Activated CD8-positive, alpha-beta T cell treated with anti-CD3 and anti-CD28 coated beads for 36 hours (primary cell): ENCODE data around the gene LIM2. TPM values are rescaled to one million over a fixed set of nuclear protein-coding genes. Genes with fewer than 3 reads are reported as not detected.

Experiments
- ATAC-seq: fragments of 200-7000 bp; cut with Tn5 transposase; one replicate; pipeline ENCODE4 v1.10.0; 2021; ENCODE audit warnings: mild to moderate bottlenecking, moderate library complexity
- CTCF ChIA-PET: fragments of 350-600 bp; sonication (Branson Sonifier 250); formaldehyde crosslinking; loops from one replicate; lab custom pipeline; 2021; ENCODE audit warnings: antibody characterized with exemption; lab: Charles Lee
- POLR2A ChIA-PET: fragments of 350-600 bp; sonication (Branson Sonifier 250); formaldehyde crosslinking; loops from one replicate; lab custom pipeline; 2021; ENCODE audit warnings: antibody characterized with exemption; lab: Charles Lee
- DNase-seq: peaks from one replicate; pipeline ENCODE4 v3.0.0-alpha.2; 2020
- H3K27ac Mint-ChIP-seq: one replicate; pipeline ENCODE4 v1.8.0; 2021; ENCODE audit warnings: mild to moderate bottlenecking, mixed read lengths
- H3K27me3 Mint-ChIP-seq: one replicate; pipeline ENCODE4 v1.8.0; 2021; ENCODE audit warnings: mixed read lengths
- H3K36me3 Mint-ChIP-seq: one replicate; pipeline ENCODE4 v1.8.0; 2021; ENCODE audit warnings: low read depth, mixed read lengths
- H3K4me1 Mint-ChIP-seq: one replicate; pipeline ENCODE4 v1.8.0; 2021; ENCODE audit warnings: low read depth, mixed read lengths
- H3K4me3 Mint-ChIP-seq: one replicate; pipeline ENCODE4 v1.8.0; 2021; ENCODE audit warnings: mild to moderate bottlenecking, moderate library complexity, mixed read lengths
- H3K9me3 Mint-ChIP-seq: one replicate; pipeline ENCODE4 v1.8.0; 2021; ENCODE audit warnings: mixed read lengths
- intact Hi-C: fragments of 100-400 bp; cut with micrococcal nuclease; formaldehyde crosslinking; loops from one replicate; pipeline ENCODE4 v1.10.0; 2022
- total RNA-seq, 2 experiments: library from RNA; stranded (reverse); gene quantifications; one replicate each; pipeline ENCODE4 v1.2.3, GENCODE V29; 2021
- TF ChIP-seq, protein P1 (sequence below): fragments of 200-600 bp; IDR thresholded peaks from one replicate; pipeline ENCODE4 v1.8.0; 2022; ENCODE audit warnings: antibody characterized with exemption, mild to moderate bottlenecking

The LIM2 gene
- total RNA-seq, 2 experiments from 2014 or later = 1.4 to 2.6 TPM

DNA sequence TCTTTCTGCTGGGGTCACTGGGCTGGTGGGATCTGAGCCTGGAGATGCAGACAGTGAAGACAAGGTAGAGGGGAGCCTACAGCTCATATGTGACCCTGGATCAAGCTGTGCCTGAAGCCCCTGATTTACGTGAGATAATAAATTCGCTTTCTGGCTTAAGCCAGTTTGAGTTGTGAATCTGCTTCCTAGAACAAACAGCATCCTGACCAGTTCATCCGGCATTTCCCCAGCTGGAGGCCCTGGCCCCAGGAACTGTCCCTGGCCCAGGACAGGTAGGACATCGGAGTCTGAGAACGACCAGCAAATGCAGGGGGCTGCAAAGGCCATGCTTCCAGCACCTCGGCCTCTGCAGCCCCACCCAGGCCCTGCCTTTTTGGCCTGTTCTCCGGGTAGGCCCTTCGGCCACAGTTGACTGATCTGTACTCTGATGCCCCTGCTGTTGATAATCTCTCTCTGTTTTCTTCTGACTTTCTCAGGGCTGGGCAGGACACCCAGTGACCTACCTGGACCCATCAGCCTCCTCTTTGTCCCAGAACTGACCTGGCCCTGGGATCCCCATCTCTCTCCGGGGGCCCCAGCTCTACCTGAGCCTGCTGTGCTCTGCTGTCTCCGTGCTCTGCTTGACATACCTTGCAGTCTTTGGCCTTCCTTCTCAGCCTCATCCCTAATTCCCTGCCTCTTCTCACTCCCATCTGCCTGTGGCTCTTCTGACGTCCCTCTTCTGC, 36.3 kb downstream of the LIM2 start:
- H3K4me1 Mint-ChIP-seq = peaks cover 13% of the 10 kb centered on the region
- TF ChIP-seq, protein P1, sequence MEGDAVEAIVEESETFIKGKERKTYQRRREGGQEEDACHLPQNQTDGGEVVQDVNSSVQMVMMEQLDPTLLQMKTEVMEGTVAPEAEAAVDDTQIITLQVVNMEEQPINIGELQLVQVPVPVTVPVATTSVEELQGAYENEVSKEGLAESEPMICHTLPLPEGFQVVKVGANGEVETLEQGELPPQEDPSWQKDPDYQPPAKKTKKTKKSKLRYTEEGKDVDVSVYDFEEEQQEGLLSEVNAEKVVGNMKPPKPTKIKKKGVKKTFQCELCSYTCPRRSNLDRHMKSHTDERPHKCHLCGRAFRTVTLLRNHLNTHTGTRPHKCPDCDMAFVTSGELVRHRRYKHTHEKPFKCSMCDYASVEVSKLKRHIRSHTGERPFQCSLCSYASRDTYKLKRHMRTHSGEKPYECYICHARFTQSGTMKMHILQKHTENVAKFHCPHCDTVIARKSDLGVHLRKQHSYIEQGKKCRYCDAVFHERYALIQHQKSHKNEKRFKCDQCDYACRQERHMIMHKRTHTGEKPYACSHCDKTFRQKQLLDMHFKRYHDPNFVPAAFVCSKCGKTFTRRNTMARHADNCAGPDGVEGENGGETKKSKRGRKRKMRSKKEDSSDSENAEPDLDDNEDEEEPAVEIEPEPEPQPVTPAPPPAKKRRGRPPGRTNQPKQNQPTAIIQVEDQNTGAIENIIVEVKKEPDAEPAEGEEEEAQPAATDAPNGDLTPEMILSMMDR = no peak
- no peaks in the 10 kb centered on the region for H3K9me3 Mint-ChIP-seq
- H3K27ac Mint-ChIP-seq = peak overlapping the region; percentile 25
- CTCF ChIA-PET = interaction anchor here (0.7 to 1.6 kb wide), 3 partner anchors 13 to 795 kb away, joined by 3 to 4 read pairs (median 3); no protein-coding TSS in a partner anchor
- intact Hi-C loops = no loop called here
- ATAC-seq (no peak), DNase-seq (no peak)
- POLR2A ChIA-PET = interaction anchor here (0.9 kb wide), 1 partner anchor 14 kb away, joined by 3 read pairs; no protein-coding TSS in a partner anchor
- peaks cover 42% of the 10 kb centered on the region for H3K36me3 Mint-ChIP-seq
- no peaks in the 10 kb centered on the region for H3K27me3 Mint-ChIP-seq
- H3K4me3 Mint-ChIP-seq = no peak overlapping the region

GRCh38 chr19:51347209-51347928, 40.4 kb downstream of the LIM2 start:
- Mint-ChIP-seq H3K4me3 (no peak overlapping the region), H3K27me3 (no peaks in the 10 kb centered on the region), H3K36me3 (peaks cover 31% of the 10 kb centered on the region), H3K4me1 (no peaks in the 10 kb centered on the region), H3K27ac (no peak overlapping the region), H3K9me3 (no peaks in the 10 kb centered on the region)
- intact Hi-C loops = no loop called here
- ATAC-seq = no peak
- ChIA-PET CTCF (no interaction called here), POLR2A (interaction anchor here (0.8 kb wide), 1 partner anchor 16 kb away, joined by 3 read pairs; no protein-coding TSS in a partner anchor)
- DNase-seq = no peak
- TF ChIP-seq, protein P1 = no peak

DNA sequence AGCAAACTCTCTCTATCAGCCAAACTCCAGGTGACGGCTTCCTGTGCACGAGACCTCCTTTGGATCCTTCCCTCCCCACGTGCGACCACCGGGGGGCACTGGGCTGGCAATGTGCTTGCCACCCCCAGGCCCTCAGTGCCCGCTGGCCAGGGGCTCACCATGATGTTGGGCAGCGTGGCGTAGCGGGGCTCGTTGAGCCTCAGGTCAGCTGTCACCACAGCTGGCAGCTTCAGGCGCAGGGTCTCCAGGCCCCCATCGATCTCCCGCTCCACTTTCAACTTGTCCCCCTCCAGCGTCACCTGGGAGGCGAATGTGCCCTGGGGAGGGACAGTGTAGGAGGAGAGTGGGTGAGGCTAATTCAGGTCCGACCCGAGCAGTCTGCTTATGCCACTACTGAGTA, 41.0 kb downstream of the LIM2 start:
- CTCF ChIA-PET = no interaction called here
- DNase-seq = no peak
- Mint-ChIP-seq H3K4me1 (no peaks in the 10 kb centered on the region), H3K9me3 (no peaks in the 10 kb centered on the region), H3K27ac (no peak overlapping the region), H3K4me3 (no peak overlapping the region), H3K36me3 (peaks cover 25% of the 10 kb centered on the region), H3K27me3 (no peaks in the 10 kb centered on the region)
- POLR2A ChIA-PET = interaction anchor here (0.8 kb wide), 1 partner anchor 17 kb away, joined by 3 read pairs; no protein-coding TSS in a partner anchor
- TF ChIP-seq, protein P1 = no peak
- no peak for ATAC-seq
- intact Hi-C loops = no loop called here

- intact Hi-C loops = no loop called here
- Mint-ChIP-seq H3K27ac (no peak overlapping the region), H3K4me1 (peaks cover 3% of the 10 kb centered on the region), H3K9me3 (no peaks in the 10 kb centered on the region), H3K4me3 (no peak overlapping the region), H3K36me3 (peaks cover 14% of the 10 kb centered on the region), H3K27me3 (peaks cover 1% of the 10 kb centered on the region)
- ChIA-PET CTCF (interaction anchor here (1.4 kb wide), 1 partner anchor 20 kb away, joined by 3 read pairs; no protein-coding TSS in a partner anchor), POLR2A (no interaction called here)
- TF ChIP-seq, protein P1 = no peak
- ATAC-seq (no peak), DNase-seq (no peak)
These were observed 42.6 kb downstream of the LIM2 start for GRCh38 chr19:51345076-51345620.
